Measurements from ENCODE around the gene CTTNBP2.

DNA sequence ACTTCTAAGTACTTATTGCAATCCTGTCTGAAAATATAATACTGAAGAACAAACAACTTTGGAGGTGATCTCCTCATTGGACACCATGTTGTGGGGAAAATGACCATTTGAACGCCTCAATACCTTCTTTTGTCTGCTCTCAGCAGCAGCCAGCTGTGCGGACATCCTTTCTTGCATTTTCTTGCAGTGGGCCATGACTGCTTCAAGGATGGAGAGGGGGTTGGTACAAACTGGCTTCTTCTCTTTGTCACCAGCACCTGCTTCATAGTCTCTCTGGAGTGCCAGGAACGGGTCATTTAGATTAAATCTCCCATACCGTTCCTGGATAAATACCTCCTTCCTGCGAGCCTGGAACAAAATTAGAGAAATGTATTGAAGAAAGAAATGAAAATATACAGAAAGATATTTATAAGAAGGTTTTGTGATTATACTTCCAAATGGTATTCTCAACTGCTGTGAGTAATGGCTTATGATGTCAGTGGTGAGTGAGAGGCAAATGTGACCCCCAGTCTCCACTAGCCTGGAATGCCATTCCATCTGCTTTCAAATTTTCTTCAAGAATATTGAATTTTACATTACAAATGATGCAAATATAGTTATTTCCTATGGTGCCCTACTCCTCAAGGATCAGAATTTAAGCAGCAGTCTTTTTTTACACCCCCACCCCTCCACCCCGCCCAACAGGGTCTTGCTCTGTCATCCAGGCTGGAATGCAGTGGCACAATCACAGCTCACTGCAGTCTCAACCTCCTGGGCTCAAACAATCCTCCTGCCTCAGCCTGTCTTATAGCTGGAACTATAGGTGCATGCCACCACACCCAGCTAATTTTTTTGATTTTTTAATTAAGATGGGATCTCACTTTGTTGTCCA, 62.4 kb downstream of the CTTNBP2 start:
- TF ChIP-seq CTCF (IDR thresholded peaks at IDR 0.05) (no peak), POLR2A (IDR thresholded peaks at IDR 0.05) (no peak)

Data from adrenal gland (tissue), 5 donors.